ENCODE measurements around the gene XG.
"Not testable (repeated sequence)": the region's sequence is repeated elsewhere in the genome, so short reads cannot be mapped to it uniquely, and the experiment has no call there.

XG gene

DNA sequence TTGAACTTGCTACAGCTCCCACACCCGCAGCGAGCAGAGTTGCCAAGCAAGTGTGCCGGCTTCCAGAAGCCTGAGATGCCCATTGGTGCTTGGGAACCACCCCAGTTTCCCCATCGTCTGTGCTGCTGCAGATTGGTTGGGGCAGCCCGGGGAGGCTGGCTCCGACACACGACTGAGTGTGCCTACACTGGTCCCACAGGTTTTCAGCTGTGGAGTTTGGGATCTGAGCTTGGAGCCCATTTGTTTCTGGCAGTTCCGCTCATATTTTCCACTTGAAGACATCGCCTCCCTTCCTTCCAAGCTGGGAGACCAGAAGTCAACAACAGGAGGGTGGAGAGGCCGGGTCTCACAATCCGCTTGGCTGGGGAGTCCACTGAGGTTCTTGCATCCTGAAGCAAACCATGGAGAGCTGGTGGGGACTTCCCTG, at the start of gene XG:
XG (plus strand) TSS at position 167 of the 427 bp plus-strand sequence; CDS start at position 402, 235 bp downstream.
- not testable (repeated sequence) for DNase-seq

GRCh38 chrX:2703991-2704369, 47.9 kb upstream of the XG start:
- no peak for DNase-seq

DNA sequence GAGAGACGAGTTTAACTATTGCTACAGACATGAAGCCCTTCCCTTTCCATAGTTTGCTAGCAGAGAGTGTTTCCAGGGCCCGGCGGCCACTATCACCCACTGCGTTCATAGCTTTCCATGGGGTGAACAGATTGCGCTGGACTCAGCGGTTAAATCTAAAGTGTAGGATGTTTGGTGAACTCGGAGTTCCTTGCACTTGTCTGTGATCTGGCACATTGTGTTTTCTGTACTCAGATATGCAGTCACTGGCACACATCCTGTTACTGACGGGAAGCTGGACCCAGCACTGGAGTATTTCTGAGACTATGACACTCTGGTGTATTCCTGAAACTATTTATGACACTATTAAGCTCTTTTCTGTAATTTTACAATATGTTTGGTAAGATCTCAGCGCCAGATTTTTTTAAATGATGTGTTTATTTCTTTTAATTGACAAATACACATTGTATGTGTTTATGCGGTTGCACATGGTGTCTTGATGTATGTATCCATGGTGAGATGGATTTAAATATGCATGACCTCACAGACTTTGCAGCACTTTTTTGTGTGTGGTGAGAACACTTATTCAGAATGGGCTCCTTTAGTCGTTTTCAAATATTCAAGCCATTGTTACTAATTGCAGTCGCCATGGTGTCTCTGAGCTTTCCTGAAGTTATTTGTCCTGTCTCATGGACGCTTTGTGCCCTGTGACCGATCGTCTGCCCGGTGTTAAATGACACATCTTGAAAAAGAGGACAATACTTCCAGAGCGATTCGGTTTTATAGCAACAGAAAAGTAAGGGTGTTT, 46.6 kb upstream of the XG start:
- DNase-seq = no peak

DNA sequence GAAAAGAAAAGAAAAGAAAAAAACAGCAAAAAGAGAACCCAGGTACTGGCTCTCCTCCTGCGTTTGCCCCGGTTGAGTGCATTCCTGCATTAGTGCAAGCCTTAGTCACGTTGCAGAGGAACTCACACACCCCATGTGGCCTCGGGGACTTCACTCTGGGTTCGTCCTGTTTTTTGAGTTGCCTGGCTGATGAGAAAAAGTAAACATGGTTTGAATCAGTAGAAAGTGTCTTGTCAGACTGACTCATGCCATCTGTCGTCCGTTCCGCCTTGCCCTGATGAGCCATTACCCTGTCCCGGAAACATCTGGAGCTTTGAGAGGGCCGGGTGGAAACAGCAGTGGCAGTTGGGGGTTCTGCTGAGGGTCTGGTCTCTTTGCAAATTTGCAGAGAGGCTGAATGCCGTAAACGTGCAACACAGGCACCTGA, 44.5 kb upstream of the XG start:
- no peak for DNase-seq

DNA sequence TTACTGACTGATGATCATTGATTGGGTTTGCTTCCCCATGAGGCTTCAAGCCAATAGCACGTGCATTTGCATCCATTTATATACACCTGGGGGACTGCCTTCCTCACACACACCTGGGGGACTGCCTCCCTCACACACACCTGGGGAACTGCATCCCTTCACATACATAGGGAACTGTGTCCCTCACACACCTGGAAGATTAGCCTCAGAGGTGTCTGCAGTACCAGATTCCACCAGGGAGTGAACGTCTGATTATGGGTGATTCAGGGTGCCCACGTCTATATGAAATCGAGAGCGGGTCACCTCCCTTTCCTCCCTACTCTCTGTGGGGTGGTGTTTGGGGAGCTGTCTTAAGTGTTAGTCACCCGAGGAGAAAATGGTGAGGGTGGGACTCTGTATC, 43.8 kb upstream of the XG start:
- no peak for DNase-seq

DNA sequence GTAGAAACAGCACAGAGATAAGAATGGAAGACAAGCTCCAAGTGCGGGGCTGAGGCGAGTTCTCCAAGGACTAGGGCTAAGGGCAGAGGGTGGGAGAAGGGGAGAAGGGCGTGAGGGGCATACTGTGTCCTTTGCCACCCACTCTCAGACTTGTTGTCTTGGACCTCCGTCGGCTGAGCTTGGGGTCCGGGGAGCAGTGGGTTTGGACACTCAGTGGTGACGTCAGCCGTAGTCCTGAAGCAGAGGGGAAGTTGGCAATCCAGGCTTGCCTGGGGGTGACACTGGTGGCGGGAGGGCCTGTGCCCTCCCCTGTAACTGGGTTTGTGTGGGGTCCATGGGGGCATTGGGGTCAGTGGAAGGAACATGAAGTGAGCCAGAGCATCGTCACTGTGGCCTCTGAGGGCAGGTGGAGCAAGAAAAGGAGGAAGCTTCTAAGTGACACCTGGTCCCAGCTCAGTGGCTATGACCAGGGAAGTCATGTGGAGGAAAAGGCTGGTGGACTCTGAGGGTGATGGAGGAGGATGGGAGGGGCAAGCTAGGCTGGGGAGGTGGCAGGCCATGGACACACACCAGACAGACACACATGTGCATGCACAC, 43.1 kb upstream of the XG start:
- no peak for DNase-seq

GRCh38 chrX:2709556-2709955, 42.3 kb upstream of the XG start:
- no peak for DNase-seq

GRCh38 chrX:2710041-2710840, 41.6 kb upstream of the XG start:
- DNase-seq = no peak

- DNase-seq = no peak
Measured at GRCh38 chrX:2711441-2711840, 40.4 kb upstream of the XG start.

GRCh38 chrX:2712428-2712827, 39.4 kb upstream of the XG start:
- no peak for DNase-seq

DNA sequence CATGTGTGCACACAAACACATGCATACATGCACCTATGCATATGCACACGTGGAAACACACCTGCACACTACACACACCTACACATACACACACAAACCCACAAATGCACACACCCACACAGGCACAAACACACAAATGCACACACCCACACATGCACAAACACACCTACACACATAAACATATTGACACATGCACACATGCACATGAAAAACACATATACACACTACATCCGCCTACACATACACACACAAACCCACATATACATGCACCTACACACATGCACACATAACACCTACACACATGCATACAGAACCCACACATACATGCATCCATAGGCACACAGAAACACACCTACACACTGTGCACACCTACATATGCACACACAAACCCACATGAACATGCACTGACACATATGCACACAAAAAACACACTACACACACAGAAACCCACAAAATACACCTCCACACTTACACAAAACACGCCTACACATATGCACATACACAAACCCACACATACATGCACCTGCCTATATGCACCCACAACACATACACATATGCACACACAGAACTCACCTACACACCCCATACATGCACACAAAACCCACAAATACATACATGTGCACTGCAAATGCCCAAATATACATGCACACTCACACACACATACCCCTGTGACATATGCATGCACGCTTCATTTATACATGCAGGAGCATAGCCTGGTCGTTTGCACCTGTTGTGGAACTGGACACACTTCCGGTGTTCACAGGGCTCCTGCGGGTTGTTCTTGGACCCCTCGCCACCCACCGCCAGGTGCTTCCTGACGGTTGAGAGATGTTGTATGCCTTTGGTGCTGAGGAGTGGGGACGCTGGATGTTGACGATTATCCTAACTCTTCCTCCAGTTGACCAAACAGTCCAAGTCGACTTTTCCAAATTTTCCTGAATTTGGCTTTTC, 38.7 kb upstream of the XG start:
- DNase-seq = no peak

- DNase-seq = no peak
Measured at GRCh38 chrX:2714551-2714950, 37.3 kb upstream of the XG start.

- no peak for DNase-seq
Measured at GRCh38 chrX:2715066-2715600, 36.7 kb upstream of the XG start.

GRCh38 chrX:2717312-2717711, 34.5 kb upstream of the XG start:
- no peak for DNase-seq

GRCh38 chrX:2718821-2719220, 33.0 kb upstream of the XG start:
- no peak for DNase-seq

DNA sequence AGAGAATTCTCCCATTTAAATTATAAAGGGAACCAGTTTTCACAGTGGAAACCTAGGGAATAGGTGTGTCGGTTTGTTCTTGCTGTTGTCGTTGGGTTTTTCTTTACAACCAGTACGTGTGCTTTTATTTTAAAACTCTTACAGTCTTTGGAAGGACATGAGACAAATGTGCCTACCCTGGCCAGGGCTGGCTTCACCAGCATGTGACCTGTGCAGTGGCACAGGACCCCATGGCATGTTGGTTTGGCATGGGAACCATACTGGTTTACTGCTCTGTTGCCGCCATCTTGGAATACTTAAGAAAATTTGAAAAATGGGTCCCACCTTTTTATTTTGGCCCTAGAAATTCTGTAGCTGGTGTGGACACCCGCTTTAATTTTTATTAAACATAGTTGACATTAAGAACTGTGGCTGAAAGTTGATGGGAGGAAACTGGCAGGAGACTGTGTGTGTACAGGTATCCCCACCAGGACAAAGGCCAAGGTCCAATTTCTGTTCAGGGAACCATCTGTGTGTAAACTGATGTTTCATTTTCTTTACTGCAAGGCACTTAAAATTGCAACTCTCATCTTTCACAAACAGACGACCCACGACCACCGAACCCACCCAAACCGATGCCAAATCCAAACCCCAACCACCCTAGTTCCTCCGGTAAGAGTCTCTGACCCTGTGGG, 31.9 kb upstream of the XG start:
- no peak for DNase-seq

DNA sequence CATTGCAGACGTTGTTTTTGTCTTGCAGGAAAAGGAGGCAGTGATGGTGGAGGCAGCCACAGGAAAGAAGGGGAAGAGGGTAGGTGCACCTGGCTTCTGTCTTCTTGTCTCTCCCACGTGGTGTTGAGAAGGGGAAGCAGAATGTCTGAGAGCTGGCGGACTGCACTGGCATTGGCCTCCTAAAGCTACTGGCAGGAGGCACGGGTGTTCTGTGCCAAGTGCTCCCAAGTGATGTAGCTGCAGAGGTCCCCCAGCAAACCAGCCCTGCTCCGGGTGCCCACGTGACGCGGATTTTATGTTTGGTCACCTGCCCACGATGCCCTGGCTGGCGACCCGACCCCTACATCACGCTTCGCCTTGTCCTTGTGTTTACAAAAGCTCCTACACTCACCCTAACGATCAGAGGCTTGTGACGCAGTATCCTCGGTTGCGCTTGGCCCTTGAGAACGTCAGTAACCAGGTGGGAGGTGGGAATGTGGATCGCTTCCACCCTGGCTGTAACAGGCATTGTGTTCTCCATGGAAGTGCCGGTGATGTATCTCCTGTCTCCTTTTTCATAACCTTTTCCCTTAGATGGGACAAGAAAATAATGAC, 28.5 kb upstream of the XG start:
- DNase-seq = no peak

- DNase-seq = not testable (repeated sequence)
Measured at GRCh38 chrX:2727264-2727663, 24.6 kb upstream of the XG start.

DNA sequence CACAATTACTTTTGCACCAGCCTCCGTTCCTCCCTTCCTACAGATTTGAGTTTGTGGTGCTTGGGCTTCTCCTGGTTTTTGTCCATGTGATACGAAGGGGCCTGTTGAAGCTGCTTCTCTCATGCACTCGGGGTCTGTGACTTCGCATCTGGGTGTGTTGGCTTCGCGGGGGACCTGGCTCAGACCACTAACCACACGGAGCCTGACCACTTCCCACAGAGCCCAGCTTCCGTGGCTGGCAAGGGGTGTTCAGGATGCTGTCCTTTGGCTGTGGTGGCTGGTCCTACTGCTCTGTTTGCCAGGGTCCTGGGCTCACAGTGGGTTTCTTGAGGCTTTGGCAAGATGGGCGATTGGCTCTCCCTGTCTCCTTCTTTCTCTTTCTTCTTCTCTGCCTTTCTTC, 19.8 kb upstream of the XG start:
- DNase-seq = no peak

GRCh38 chrX:2732649-2733048, 19.2 kb upstream of the XG start:
- no peak for DNase-seq

- DNase-seq = no peak
Measured at GRCh38 chrX:2733286-2733685, 18.6 kb upstream of the XG start.
